ENCODE data around the gene WDR37. TPM values are rescaled to one million over a fixed set of nuclear protein-coding genes. Genes with fewer than 3 reads are reported as not detected.

Gene WDR37
- total and polyA plus RNA-seq, 4 donors, result 3.9 to 25.9 (median 14.4) TPM

DNA sequence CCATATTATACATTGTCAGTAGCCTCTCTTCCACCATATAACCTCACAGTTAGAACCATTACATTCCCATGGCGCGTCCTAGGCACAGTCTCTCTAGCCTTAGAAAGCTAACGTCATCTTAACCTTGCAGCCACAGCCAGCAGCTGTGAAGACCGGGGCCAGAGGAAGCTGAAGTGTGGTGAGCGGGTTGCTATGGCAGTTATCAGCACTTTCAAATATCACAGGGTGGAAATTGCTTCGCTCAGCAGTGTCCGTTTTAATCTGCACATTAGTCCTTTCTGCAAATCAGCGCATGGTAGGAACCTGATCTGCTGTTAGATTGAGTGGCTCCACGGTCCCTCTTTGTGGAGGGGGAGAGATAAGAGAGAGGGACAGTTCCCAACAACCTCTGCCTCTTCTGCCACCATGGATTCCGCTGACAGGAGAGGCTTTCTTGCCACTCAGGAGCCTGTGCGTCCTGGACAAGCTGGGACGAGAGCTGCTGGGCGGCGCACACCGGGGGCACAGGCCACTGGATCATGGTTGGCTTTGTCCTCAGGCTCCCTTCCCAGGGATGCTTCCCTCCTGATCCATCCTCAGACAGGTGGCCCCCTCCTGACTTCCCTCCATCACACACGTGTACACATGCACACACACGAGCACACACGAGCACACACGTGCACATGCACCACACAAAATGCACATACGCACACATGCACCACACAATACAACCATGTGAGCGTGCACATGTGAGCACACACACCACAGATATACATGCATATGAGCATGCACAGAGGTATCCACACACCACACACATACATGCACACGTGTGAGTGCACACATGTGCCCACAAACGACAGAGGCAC is 93.8 kb downstream of the WDR37 start:
- Histone ChIP-seq H3K9me3 (ENCODE audit: control insufficient read depth, low read length) (no peaks in the 10 kb centered on the region), H3K4me3 (ENCODE audit: low read length in 2 of 2) (no peak overlapping the region), H3K36me3 (ENCODE audit: control insufficient read depth in 1 of 2, insufficient read depth in 2 of 2, low read length in 1 of 2) (no peaks in the 10 kb centered on the region), H3K27ac (ENCODE audit: low read depth in 1 of 2, low read length in 2 of 2) (no peak overlapping the region), H3K4me1 (ENCODE audit: control insufficient read depth in 1 of 2, insufficient read depth in 2 of 2, low read length in 2 of 2) (no peaks in the 10 kb centered on the region), H3K27me3 (ENCODE audit: control insufficient read depth in 1 of 2, insufficient read depth in 2 of 2, low read length in 1 of 2) (no peaks in the 10 kb centered on the region)
- DNase-seq (no peak), ATAC-seq (ENCODE audit: low FRiP score) (no peak)
- intact Hi-C loops (cut with DNase I), result no loop called here
- WGBS, 2 donors, result 63 to 67% methylated on average over 23 of the region's 23 CpGs

DNA sequence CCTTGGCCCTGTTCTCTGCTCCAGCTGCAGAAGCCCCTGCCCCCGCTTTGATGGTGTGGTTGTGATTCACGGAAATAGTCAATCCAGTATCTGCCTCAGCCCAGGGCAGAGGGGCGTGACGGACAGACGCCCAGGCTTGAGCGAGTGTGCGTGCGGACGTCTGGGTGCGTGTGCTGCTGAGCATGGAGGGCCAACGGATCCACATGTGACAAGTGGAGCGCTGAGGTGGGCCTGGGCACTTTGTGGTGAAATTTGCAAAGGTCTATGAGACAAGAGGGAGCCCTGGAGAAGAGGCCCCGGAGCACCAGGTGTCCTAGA is 94.4 kb downstream of the WDR37 start:
- intact Hi-C loops (cut with DNase I), result no loop called here
- Histone ChIP-seq H3K4me3 (ENCODE audit: low read length in 2 of 2) (no peak overlapping the region), H3K4me1 (ENCODE audit: control insufficient read depth in 1 of 2, insufficient read depth in 2 of 2, low read length in 2 of 2) (no peaks in the 10 kb centered on the region), H3K27me3 (ENCODE audit: control insufficient read depth in 1 of 2, insufficient read depth in 2 of 2, low read length in 1 of 2) (no peaks in the 10 kb centered on the region), H3K27ac (ENCODE audit: low read depth in 1 of 2, low read length in 2 of 2) (no peak overlapping the region), H3K36me3 (ENCODE audit: control insufficient read depth in 1 of 2, insufficient read depth in 2 of 2, low read length in 1 of 2) (no peaks in the 10 kb centered on the region), H3K9me3 (ENCODE audit: control insufficient read depth, low read length) (no peaks in the 10 kb centered on the region)
- no peak for DNase-seq
- WGBS, 2 donors, result 86 to 90% methylated on average over 13 of the region's 13 CpGs
- no peak for ATAC-seq (ENCODE audit: low FRiP score)

DNA sequence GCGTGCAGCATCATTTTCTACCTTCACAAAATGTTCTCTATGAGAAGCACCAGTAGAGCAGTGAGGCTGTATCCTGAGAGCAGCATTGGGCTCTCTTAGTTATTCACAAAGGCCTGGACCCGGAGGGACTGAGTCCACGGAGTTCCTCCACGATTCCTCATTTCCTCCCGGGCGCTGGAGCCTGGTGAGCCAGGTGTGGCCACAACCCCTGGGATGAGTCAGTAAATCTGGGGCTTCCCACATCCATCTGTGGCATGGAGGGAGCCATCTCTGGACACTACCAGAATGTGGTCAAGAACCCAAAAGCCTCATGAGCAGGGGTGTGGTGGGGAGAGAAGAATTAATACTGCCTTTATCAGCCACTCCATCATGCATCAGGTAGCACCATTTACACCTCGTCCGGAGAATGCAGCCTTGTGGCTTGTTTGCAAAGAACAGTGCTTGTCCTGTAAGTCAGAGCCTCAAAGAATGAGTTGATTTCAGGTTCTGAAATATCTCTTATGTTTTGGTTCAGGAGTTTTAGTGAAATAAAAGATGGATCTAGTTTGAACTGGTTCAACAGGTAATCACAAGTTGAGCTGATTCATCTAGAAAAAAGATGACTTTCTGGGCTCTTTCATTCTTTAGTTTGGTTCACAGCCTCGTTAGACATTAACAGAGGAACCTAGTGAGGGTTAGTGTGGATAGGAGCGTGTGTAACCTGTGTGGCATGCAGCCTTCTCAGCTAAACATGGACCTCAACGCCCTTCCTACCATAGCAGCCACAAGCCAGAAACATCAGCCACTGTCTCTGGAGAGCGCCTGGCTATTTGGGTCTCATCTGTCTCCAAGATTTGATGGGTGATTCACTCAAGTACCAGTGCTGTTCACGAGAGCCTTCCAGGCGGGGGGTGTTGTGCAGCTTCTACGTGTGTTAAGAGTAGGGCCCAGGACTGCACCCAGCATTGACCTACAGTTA is 95.2 kb downstream of the WDR37 start:
- intact Hi-C loops (cut with DNase I), result no loop called here
- H3K9me3 ChIP-seq (ENCODE audit: control insufficient read depth, low read length), result no peaks in the 10 kb centered on the region
- no peaks in the 10 kb centered on the region for H3K27me3 ChIP-seq (ENCODE audit: control insufficient read depth in 1 of 2, insufficient read depth in 2 of 2, low read length in 1 of 2)
- no peak for DNase-seq
- 80 to 83% methylated on average over 15 of the region's 15 CpGs for WGBS, 2 donors
- H3K4me1 ChIP-seq (ENCODE audit: control insufficient read depth in 1 of 2, insufficient read depth in 2 of 2, low read length in 2 of 2), result no peaks in the 10 kb centered on the region
- H3K36me3 ChIP-seq (ENCODE audit: control insufficient read depth in 1 of 2, insufficient read depth in 2 of 2, low read length in 1 of 2), result no peaks in the 10 kb centered on the region
- no peak overlapping the region for H3K4me3 ChIP-seq (ENCODE audit: low read length in 2 of 2)
- no peak for ATAC-seq (ENCODE audit: low FRiP score)
- no peak overlapping the region for H3K27ac ChIP-seq (ENCODE audit: low read depth in 1 of 2, low read length in 2 of 2)

GRCh38 chr10:1152386-1153250 is 96.4 kb downstream of the WDR37 start:
- H3K9me3 ChIP-seq (ENCODE audit: control insufficient read depth, low read length), result no peaks in the 10 kb centered on the region
- no peak overlapping the region for H3K27ac ChIP-seq (ENCODE audit: low read depth in 1 of 2, low read length in 2 of 2)
- H3K4me3 ChIP-seq (ENCODE audit: low read length in 2 of 2), result no peak overlapping the region
- H3K27me3 ChIP-seq (ENCODE audit: control insufficient read depth in 1 of 2, insufficient read depth in 2 of 2, low read length in 1 of 2), result no peaks in the 10 kb centered on the region
- no peaks in the 10 kb centered on the region for H3K36me3 ChIP-seq (ENCODE audit: control insufficient read depth in 1 of 2, insufficient read depth in 2 of 2, low read length in 1 of 2)
- WGBS, 2 donors, result 90% methylated on average over 32 of the region's 32 CpGs
- no peaks in the 10 kb centered on the region for H3K4me1 ChIP-seq (ENCODE audit: control insufficient read depth in 1 of 2, insufficient read depth in 2 of 2, low read length in 2 of 2)
- intact Hi-C loops (cut with DNase I), result no loop called here
- DNase-seq (no peak), ATAC-seq (ENCODE audit: low FRiP score) (no peak)

GRCh38 chr10:1153251-1153763 is 97.1 kb downstream of the WDR37 start:
- Histone ChIP-seq H3K9me3 (ENCODE audit: control insufficient read depth, low read length) (no peaks in the 10 kb centered on the region), H3K4me1 (ENCODE audit: control insufficient read depth in 1 of 2, insufficient read depth in 2 of 2, low read length in 2 of 2) (no peaks in the 10 kb centered on the region), H3K4me3 (ENCODE audit: low read length in 2 of 2) (no peak overlapping the region), H3K36me3 (ENCODE audit: control insufficient read depth in 1 of 2, insufficient read depth in 2 of 2, low read length in 1 of 2) (no peaks in the 10 kb centered on the region), H3K27ac (ENCODE audit: low read depth in 1 of 2, low read length in 2 of 2) (no peak overlapping the region), H3K27me3 (ENCODE audit: control insufficient read depth in 1 of 2, insufficient read depth in 2 of 2, low read length in 1 of 2) (no peaks in the 10 kb centered on the region)
- intact Hi-C loops (cut with DNase I), result no loop called here
- no peak for DNase-seq
- 82 to 85% methylated on average over 6 of the region's 6 CpGs for WGBS, 2 donors
- no peak for ATAC-seq (ENCODE audit: low FRiP score)

DNA sequence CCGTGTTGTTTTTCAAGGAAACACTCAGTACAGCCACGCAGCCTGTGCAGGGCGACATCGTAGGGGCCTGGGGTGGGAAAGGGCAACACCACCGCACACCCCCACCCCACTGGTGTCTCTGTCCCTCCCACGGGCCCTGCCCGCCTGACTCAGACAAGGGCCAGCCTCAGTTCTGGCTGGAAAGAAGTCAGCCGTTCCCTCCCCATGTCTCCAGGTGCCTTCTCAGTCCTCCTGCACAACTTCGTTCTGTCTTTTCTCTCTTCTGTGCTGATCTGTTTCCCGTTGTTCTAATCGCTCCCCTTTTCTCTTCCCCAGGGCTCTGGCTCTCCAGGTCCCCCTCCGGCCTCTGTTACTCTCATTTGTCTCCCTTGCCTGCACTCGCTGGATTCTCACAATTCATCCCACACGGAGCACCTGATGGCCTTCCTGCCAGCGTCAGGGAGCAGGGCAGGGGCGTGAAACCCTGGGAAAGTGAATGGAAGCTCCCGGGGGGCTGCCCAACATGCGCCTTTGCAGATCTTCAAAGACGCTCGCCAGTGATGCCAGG is 97.7 kb downstream of the WDR37 start:
- intact Hi-C loops (cut with DNase I), result no loop called here
- H3K27me3 ChIP-seq (ENCODE audit: control insufficient read depth in 1 of 2, insufficient read depth in 2 of 2, low read length in 1 of 2), result no peaks in the 10 kb centered on the region
- H3K4me1 ChIP-seq (ENCODE audit: control insufficient read depth in 1 of 2, insufficient read depth in 2 of 2, low read length in 2 of 2), result no peaks in the 10 kb centered on the region
- H3K27ac ChIP-seq (ENCODE audit: low read depth in 1 of 2, low read length in 2 of 2), result no peak overlapping the region
- DNase-seq (no peak), ATAC-seq (ENCODE audit: low FRiP score) (no peak)
- WGBS, 2 donors, result 66% methylated on average over 20 of the region's 20 CpGs
- H3K4me3 ChIP-seq (ENCODE audit: low read length in 2 of 2), result no peak overlapping the region
- H3K9me3 ChIP-seq (ENCODE audit: control insufficient read depth, low read length), result no peaks in the 10 kb centered on the region
- no peaks in the 10 kb centered on the region for H3K36me3 ChIP-seq (ENCODE audit: control insufficient read depth in 1 of 2, insufficient read depth in 2 of 2, low read length in 1 of 2)

DNA sequence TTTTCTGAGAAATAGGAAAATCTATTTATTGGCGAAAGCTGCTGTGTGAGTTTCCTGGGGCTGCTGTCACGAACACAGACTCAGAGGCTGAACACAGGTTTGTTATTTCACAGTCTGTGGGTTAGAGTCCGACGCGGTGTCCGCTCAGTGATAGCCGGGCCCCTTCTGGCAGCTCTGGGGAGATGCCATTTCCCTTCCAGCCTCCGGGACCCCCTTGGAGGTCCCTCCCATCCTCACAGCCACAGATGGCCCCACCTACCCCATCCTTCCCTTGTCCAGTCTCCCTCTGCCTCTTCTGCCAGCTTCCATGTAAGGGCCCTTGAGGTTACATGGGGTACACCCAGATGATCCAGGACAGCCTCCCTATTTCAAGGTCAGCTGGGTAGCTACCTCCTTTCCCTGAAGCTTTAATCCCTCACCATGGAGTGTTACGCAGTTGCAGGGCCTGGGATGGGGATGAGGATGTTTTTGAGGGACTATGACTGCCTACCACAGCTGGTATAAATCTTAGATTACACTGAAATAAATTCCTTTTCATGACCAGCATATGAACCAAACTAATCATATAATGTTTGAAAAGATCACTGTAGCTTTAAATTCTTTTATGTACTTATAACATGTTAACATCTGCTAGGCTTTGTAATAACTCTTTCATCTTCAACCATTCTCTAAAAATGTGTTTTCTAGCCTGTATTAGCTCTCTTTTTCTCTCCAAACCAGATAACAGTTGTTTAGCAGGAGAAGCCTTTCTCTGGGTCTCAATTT is 98.5 kb downstream of the WDR37 start:
- intact Hi-C loops (cut with DNase I), result no loop called here
- H3K9me3 ChIP-seq (ENCODE audit: control insufficient read depth, low read length), result no peaks in the 10 kb centered on the region
- no peaks in the 10 kb centered on the region for H3K36me3 ChIP-seq (ENCODE audit: control insufficient read depth in 1 of 2, insufficient read depth in 2 of 2, low read length in 1 of 2)
- DNase-seq, result no peak
- H3K27me3 ChIP-seq (ENCODE audit: control insufficient read depth in 1 of 2, insufficient read depth in 2 of 2, low read length in 1 of 2), result no peaks in the 10 kb centered on the region
- 64 to 68% methylated on average over 9 of the region's 9 CpGs for WGBS, 2 donors
- H3K4me1 ChIP-seq (ENCODE audit: control insufficient read depth in 1 of 2, insufficient read depth in 2 of 2, low read length in 2 of 2), result no peaks in the 10 kb centered on the region
- ATAC-seq (ENCODE audit: low FRiP score), result no peak
- no peak overlapping the region for H3K4me3 ChIP-seq (ENCODE audit: low read length in 2 of 2)
- H3K27ac ChIP-seq (ENCODE audit: low read depth in 1 of 2, low read length in 2 of 2), result no peak overlapping the region
